GM12872 (cell line): ENCODE data around the gene MDGA2.

Experiments used
- TF ChIP-seq, protein P1 (sequence below): IDR thresholded peaks from 3 replicates; pipeline ENCODE4 v1.5.1; 2011; ENCODE audit warnings: low read depth, mild to moderate bottlenecking, low read length, moderate library complexity; ENCODE audit not compliant: insufficient read depth

MDGA2 gene

GRCh38 chr14:47675466-47676314, at the start of gene MDGA2:
TSS of gene MDGA2 (minus strand) at chr14:47675605.
- TF ChIP-seq, protein P1, sequence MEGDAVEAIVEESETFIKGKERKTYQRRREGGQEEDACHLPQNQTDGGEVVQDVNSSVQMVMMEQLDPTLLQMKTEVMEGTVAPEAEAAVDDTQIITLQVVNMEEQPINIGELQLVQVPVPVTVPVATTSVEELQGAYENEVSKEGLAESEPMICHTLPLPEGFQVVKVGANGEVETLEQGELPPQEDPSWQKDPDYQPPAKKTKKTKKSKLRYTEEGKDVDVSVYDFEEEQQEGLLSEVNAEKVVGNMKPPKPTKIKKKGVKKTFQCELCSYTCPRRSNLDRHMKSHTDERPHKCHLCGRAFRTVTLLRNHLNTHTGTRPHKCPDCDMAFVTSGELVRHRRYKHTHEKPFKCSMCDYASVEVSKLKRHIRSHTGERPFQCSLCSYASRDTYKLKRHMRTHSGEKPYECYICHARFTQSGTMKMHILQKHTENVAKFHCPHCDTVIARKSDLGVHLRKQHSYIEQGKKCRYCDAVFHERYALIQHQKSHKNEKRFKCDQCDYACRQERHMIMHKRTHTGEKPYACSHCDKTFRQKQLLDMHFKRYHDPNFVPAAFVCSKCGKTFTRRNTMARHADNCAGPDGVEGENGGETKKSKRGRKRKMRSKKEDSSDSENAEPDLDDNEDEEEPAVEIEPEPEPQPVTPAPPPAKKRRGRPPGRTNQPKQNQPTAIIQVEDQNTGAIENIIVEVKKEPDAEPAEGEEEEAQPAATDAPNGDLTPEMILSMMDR = no peak

- TF ChIP-seq, protein P1 = no peak
These were observed 47.7 kb upstream of the MDGA2 start for GRCh38 chr14:47722929-47723693.

DNA sequence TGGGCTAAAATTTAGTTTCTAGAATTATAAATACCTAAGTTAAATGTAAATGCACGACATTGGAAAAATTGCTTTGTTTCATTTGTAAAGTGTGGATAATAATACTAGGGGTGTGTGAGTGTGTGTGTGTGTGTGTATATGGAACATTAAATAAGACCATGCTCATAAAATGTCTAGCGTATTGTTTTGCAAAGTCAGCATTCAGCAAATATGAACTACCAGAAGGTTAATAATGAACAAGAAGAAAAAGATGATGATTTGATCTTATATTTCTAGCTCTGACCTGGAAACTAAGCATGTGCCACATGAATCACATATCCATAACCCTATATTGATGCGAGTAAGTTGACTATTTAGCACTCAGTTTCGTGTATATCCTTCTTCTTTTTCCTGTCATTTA, 44.9 kb upstream of the MDGA2 start:
- TF ChIP-seq, protein P1 = no peak

- TF ChIP-seq, protein P1 = no peak
These were observed 39.9 kb upstream of the MDGA2 start for GRCh38 chr14:47715330-47715729.

DNA sequence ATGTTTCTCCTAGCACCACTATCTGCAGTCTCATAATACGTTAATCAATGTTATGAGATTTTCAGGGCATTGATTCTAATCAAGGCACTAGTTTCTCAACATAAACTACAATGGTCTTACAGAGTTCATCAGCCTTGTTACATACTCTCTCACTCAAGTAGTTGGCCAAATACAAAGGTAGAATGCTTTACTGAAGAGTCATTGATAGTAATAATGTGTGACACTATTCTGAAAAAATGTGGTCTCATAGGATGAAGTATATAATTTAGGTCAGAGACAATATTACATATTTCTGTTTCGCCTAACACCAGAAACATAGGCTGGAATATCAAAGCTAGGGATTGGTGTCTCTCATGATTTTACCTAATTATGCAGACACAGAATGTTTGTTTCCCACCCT, 35.2 kb upstream of the MDGA2 start:
- TF ChIP-seq, protein P1 = no peak

DNA sequence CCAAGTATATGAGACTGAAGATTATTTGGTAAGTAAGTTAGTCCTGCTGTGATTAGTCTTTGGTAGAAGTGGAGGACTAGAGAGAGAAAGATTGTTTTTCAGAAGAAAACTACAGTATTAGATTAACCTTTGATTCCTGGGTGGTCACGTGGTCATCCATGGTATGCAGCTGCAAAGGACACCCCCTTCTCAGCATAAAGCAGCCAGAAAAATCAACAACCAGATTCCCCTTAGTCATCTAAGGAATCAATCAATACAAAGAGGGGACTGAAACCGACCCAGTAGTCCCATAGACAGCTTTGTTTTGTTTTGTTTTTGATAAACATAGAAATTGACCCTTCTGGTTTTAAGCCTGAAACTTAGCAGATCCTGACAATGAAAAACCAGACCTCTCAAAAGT, 30.3 kb upstream of the MDGA2 start:
- TF ChIP-seq, protein P1 = no peak

DNA sequence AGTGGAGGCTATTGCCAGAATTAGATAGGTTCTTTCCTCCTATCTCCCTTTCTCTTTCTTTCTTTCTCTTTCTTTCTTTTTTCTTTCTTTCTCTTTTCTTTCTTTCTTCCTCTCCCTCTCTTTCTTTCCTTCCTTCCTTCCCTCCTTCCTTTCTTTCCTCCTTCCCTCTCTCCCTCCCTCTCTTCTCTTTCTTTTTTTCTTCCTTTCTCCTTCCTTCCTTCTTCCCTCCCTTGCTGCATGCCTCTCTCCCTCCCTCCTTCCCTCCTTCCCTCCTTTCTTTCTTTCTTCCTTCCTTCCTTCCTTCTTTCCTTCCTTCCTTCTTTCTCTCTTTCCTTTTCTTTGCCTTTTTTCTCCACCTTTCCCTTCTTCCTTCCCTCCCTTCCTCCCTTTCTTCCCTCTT, 16.4 kb upstream of the MDGA2 start:
- TF ChIP-seq, protein P1 = no peak
